Neuron (in vitro differentiated cells): ENCODE measurements around the gene RASL11B.
"Not testable (repeated sequence)": the region's sequence is repeated elsewhere in the genome, so short reads cannot be mapped to it uniquely, and the experiment has no call there.

Experiments used
- H2AFZ ChIP-seq: one replicate; pipeline ENCODE4 v1.6.1; 2013; ENCODE audit warnings: low read depth, mild to moderate bottlenecking, inconsistent platforms, low read length, moderate library complexity
- H3K27me3 ChIP-seq: one replicate; pipeline ENCODE4 v1.6.1; 2013; ENCODE audit warnings: low read length; ENCODE audit not compliant: insufficient read depth
- H3K36me3 ChIP-seq: one replicate; pipeline ENCODE4 v1.6.1; 2013; ENCODE audit warnings: low read length; ENCODE audit not compliant: insufficient read depth
- H3K4me1 ChIP-seq: one replicate; pipeline ENCODE4 v1.6.1; 2013; ENCODE audit warnings: low read length; ENCODE audit not compliant: insufficient read depth
- H3K4me3 ChIP-seq: 2 replicates; pipeline ENCODE4 v1.5.1; 2013; ENCODE audit warnings: mild to moderate bottlenecking, low read length, moderate library complexity
- H3K9me3 ChIP-seq: one replicate; pipeline ENCODE4 v1.6.1; 2013; ENCODE audit warnings: low read length

RASL11B gene

GRCh38 chr4:52861879-52862616, at the start of gene RASL11B:
TSS of gene RASL11B (plus strand) at chr4:52862317. CDS start at chr4:52862508, 191 bp downstream.
- no peaks in the 10 kb centered on the region for H3K27me3 ChIP-seq
- H3K4me3 ChIP-seq: peak within 1 kb of the TSS; percentile 55
- H3K9me3 ChIP-seq: peaks cover 6% of the 10 kb centered on the region
- H2AFZ ChIP-seq: peak within 1 kb of the TSS; percentile 76
- peaks cover 11% of the 10 kb centered on the region for H3K36me3 ChIP-seq
- H3K4me1 ChIP-seq: peaks cover 5% of the 10 kb centered on the region

- H3K36me3 ChIP-seq: no peaks in the 10 kb centered on the region
- H3K4me1 ChIP-seq: no peaks in the 10 kb centered on the region
- H2AFZ ChIP-seq: no peak overlapping the region
- H3K27me3 ChIP-seq: no peaks in the 10 kb centered on the region
- no peaks in the 10 kb centered on the region for H3K9me3 ChIP-seq
- H3K4me3 ChIP-seq: no peak overlapping the region
Observed at GRCh38 chr4:52813546-52813945, 48.6 kb upstream of the RASL11B start.

GRCh38 chr4:52822583-52822971, 39.5 kb upstream of the RASL11B start:
- Histone ChIP-seq H3K36me3 (no peaks in the 10 kb centered on the region), H3K4me1 (peaks cover 14% of the 10 kb centered on the region)

GRCh38 chr4:52822972-52823701, 39.0 kb upstream of the RASL11B start:
- Histone ChIP-seq H3K4me3 (no peak overlapping the region), H3K36me3 (no peaks in the 10 kb centered on the region)

More at GRCh38 chr4:52822583-52822971, 39.5 kb upstream of the RASL11B start:
- Histone ChIP-seq H3K4me3 (no peak overlapping the region), H2AFZ (no peak overlapping the region), H3K27me3 (no peaks in the 10 kb centered on the region), H3K9me3 (no peaks in the 10 kb centered on the region)

GRCh38 chr4:52823702-52824092, 38.4 kb upstream of the RASL11B start:
- Histone ChIP-seq H3K27me3 (no peaks in the 10 kb centered on the region), H3K9me3 (no peaks in the 10 kb centered on the region), H3K4me3 (no peak overlapping the region), H2AFZ (no peak overlapping the region), H3K4me1 (peaks cover 14% of the 10 kb centered on the region), H3K36me3 (no peaks in the 10 kb centered on the region)

More at GRCh38 chr4:52822972-52823701, 39.0 kb upstream of the RASL11B start:
- Histone ChIP-seq H2AFZ (no peak overlapping the region), H3K9me3 (no peaks in the 10 kb centered on the region), H3K4me1 (peaks cover 14% of the 10 kb centered on the region), H3K27me3 (no peaks in the 10 kb centered on the region)

GRCh38 chr4:52824270-52824602, 37.9 kb upstream of the RASL11B start:
- no peak overlapping the region for H3K4me3 ChIP-seq
- H3K36me3 ChIP-seq: no peaks in the 10 kb centered on the region
- no peak overlapping the region for H2AFZ ChIP-seq
- H3K9me3 ChIP-seq: no peaks in the 10 kb centered on the region
- peaks cover 14% of the 10 kb centered on the region for H3K4me1 ChIP-seq
- H3K27me3 ChIP-seq: no peaks in the 10 kb centered on the region

GRCh38 chr4:52824603-52825459, 37.3 kb upstream of the RASL11B start:
- Histone ChIP-seq H3K36me3 (no peaks in the 10 kb centered on the region), H3K4me3 (no peak overlapping the region), H2AFZ (no peak overlapping the region), H3K27me3 (no peaks in the 10 kb centered on the region), H3K4me1 (peaks cover 14% of the 10 kb centered on the region), H3K9me3 (no peaks in the 10 kb centered on the region)

GRCh38 chr4:52825460-52826090, 36.5 kb upstream of the RASL11B start:
- Histone ChIP-seq H3K9me3 (no peaks in the 10 kb centered on the region), H3K4me3 (no peak overlapping the region), H3K36me3 (no peaks in the 10 kb centered on the region), H3K4me1 (peaks cover 14% of the 10 kb centered on the region), H2AFZ (no peak overlapping the region), H3K27me3 (no peaks in the 10 kb centered on the region)

GRCh38 chr4:52833941-52834525, 28.1 kb upstream of the RASL11B start:
- Histone ChIP-seq H3K36me3 (no peaks in the 10 kb centered on the region), H3K9me3 (no peaks in the 10 kb centered on the region), H2AFZ (no peak overlapping the region), H3K4me3 (no peak overlapping the region), H3K4me1 (no peaks in the 10 kb centered on the region), H3K27me3 (no peaks in the 10 kb centered on the region)

GRCh38 chr4:52834641-52835456, 27.3 kb upstream of the RASL11B start:
- H3K27me3 ChIP-seq, H3K4me1 ChIP-seq, H3K4me3 ChIP-seq, H3K9me3 ChIP-seq, H3K36me3 ChIP-seq, H2AFZ ChIP-seq: not testable (repeated sequence)

- Histone ChIP-seq H2AFZ (no peak overlapping the region), H3K9me3 (no peaks in the 10 kb centered on the region), H3K4me3 (no peak overlapping the region), H3K36me3 (no peaks in the 10 kb centered on the region), H3K27me3 (no peaks in the 10 kb centered on the region), H3K4me1 (no peaks in the 10 kb centered on the region)
Observed at GRCh38 chr4:52836120-52836519, 26.0 kb upstream of the RASL11B start.

GRCh38 chr4:52836678-52837077, 25.4 kb upstream of the RASL11B start:
- no peak overlapping the region for H2AFZ ChIP-seq
- no peaks in the 10 kb centered on the region for H3K4me1 ChIP-seq
- no peak overlapping the region for H3K4me3 ChIP-seq

More at GRCh38 chr4:52836678-52837077, 25.4 kb upstream of the RASL11B start:
- no peaks in the 10 kb centered on the region for H3K9me3 ChIP-seq
- H3K36me3 ChIP-seq: no peaks in the 10 kb centered on the region
- no peaks in the 10 kb centered on the region for H3K27me3 ChIP-seq
